Measurements from ENCODE around the gene ANAPC7.
"Not testable (repeated sequence)": the region's sequence is repeated elsewhere in the genome, so short reads cannot be mapped to it uniquely, and the experiment has no call there.

ANAPC7 gene, protein sequence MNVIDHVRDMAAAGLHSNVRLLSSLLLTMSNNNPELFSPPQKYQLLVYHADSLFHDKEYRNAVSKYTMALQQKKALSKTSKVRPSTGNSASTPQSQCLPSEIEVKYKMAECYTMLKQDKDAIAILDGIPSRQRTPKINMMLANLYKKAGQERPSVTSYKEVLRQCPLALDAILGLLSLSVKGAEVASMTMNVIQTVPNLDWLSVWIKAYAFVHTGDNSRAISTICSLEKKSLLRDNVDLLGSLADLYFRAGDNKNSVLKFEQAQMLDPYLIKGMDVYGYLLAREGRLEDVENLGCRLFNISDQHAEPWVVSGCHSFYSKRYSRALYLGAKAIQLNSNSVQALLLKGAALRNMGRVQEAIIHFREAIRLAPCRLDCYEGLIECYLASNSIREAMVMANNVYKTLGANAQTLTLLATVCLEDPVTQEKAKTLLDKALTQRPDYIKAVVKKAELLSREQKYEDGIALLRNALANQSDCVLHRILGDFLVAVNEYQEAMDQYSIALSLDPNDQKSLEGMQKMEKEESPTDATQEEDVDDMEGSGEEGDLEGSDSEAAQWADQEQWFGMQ

DNA sequence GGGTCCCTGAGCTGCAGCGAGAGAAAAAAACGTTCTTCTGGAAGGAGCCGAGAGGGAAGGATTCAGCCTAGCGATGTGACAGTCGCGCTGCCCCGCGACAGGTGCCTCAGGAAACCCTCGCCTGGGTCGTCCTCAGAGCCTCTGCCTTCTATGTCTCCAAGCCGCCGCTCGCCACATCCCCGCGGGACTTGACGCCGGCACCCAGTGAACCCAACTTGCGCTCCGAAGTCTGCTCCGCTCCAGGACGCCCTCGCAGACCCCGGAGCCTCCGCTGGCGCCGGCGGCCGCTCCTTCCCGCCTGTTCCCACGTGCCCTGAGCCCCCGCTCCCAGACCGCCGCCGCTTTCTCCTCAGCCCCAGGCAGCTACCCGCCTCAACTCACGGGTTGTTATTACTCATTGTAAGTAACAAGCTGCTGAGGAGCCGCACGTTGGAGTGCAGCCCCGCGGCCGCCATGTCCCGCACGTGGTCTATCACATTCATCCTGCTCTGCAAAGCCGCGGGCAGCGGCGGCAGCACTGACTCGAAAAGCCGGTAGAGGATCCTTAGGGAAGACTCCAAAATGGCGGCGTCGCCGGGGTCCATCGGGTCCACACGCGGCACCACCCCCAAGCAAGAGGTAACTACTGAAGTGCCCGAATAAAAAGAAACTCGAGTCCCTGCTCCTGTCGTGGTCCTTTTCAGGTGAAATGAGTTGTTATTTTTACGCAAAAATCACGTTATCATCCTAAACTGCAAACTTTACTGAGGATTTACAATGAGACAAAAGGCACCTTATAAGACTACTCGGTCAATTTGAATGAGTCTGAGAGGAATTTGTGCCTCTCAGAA, at the start of gene ANAPC7:
Gene ANAPC7 (minus strand): TSS at position 563 of the 830 bp plus-strand sequence. CDS start 81 bp downstream, at position 482.
- H3K4me1 Mint-ChIP-seq: peaks cover 21% of the 10 kb centered on the region
- peak within 1 kb of the TSS; percentile 98 to 99 for H3K4me3 Mint-ChIP-seq
- H3K27me3 Mint-ChIP-seq: no peaks in the 10 kb centered on the region
- ATAC-seq: peak; percentile 95
- peak within 1 kb of the TSS; percentile 99 to 100 for H3K27ac Mint-ChIP-seq
- DNase-seq: peak; percentile 85 to 89
- H3K9me3 Mint-ChIP-seq: no peaks in the 10 kb centered on the region

DNA sequence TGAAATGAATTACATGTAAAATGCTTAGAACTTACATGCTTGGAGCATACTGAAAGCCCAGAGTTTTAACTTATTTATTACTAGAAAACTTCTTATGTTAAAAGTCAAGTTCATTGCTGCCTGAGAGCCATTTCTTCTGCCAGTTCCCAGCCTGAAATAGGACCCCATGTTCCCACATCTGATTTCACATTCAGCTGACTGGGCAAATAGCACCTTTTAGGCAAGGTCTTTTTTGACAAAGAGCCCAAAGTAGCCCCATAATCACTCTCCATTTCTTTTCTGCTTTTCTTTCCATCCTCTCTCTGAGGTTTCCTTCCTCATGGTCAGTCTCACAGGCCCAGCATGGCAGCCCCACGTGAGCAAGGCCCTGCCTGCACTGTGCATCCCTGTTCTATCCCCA, 47.8 kb upstream of the ANAPC7 start:
- no peaks in the 10 kb centered on the region for H3K9me3 Mint-ChIP-seq
- ATAC-seq (no peak), DNase-seq (no peak)
- H3K4me3 Mint-ChIP-seq: no peak overlapping the region
- no peaks in the 10 kb centered on the region for H3K27me3 Mint-ChIP-seq
- peak overlapping the region; percentile 5 to 86 for H3K27ac Mint-ChIP-seq
- H3K4me1 Mint-ChIP-seq: peaks cover 36% of the 10 kb centered on the region

DNA sequence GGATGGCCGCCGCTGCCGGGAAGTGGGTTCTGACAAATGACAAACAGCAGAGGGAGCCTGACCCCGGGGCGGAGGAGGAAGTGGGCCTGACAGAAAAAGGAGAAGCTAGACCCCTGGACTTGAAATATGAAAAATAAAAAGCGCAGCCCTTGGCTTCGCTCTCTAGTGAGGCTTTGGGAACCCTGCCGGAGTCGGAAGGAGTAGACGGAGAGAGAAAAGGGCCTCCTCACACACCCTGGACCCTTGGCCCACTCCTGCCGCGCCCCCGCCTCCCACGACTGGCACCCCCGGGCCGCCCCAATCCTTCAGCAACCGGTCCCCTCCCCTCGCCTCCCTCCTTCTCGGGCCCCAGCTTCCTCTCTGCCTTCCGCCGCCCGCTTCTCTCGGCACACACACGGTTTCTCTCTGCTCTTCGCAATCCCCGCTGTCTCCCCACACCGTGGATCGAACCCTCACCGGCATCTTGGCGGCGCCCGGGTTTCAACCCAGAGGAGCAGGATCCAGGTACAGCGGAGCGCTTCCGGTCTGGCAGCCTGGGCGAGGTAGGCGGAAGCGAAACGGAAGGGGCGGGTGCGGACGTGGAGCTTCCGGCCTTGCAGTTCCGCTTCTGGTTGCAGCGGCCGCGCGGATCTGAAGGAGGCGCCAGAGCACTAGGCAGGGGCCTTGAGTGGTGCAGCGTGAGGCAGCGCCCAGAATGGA, 46.4 kb upstream of the ANAPC7 start, which contains the start of gene ARPC3:
Gene ARPC3 (minus strand): TSS at position 539 of the 699 bp plus-strand sequence. CDS start 77 bp downstream, at position 462.
- Mint-ChIP-seq H3K4me1 (peaks cover 43% of the 10 kb centered on the region), H3K27me3 (no peaks in the 10 kb centered on the region), H3K27ac (peak within 1 kb of the TSS; percentile 100), H3K9me3 (no peaks in the 10 kb centered on the region), H3K4me3 (peak within 1 kb of the TSS; percentile 97 to 100)
- ATAC-seq: peak; percentile 99
- DNase-seq: peak; percentile 92 to 96

DNA sequence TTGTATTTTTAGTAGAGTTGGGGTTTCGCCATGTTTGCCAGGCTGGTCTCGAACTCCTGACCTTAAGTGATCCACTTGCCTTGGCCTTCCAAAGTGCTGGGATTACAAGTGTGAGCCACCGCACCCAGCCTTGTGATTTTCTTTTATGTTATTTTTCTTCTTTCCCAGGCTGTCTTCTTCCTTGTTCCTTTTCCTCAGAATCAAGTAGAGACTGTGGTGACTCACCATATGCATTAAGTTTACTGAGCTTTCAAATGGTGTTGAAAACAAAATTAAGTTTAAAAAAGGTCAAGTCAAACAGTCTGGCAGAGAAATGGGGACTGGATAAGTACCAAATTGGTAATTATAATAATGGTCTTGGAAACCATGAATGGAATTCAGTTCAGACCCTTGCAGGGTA, 40.9 kb upstream of the ANAPC7 start:
- no peaks in the 10 kb centered on the region for H3K27me3 Mint-ChIP-seq
- H3K4me3 Mint-ChIP-seq: no peak overlapping the region
- H3K27ac Mint-ChIP-seq: no peak overlapping the region
- peaks cover 38% of the 10 kb centered on the region for H3K4me1 Mint-ChIP-seq
- DNase-seq: no peak
- no peaks in the 10 kb centered on the region for H3K9me3 Mint-ChIP-seq
- no peak for ATAC-seq

DNA sequence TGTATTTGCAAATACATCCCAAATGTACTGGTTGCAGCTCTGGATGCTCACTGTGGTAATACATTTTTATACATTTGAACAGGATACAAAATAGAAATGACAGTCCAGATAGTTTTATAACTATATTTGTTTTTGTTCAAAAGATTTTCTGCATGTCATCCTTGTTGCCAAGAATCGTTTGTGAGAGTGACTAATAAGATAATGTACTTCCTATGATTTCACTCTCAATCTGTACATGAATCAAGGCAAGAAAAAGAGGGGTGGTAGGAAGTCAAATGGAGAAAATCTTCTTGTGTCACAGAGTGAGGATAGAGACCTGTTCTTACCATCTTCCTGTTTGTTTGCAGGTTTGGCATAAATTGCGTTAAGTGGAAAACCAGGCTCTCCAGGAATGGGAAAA, 32.7 kb upstream of the ANAPC7 start:
- H3K4me3 Mint-ChIP-seq: no peak overlapping the region
- no peaks in the 10 kb centered on the region for H3K9me3 Mint-ChIP-seq
- DNase-seq (no peak), ATAC-seq (no peak)
- H3K27me3 Mint-ChIP-seq: no peaks in the 10 kb centered on the region
- no peak overlapping the region for H3K27ac Mint-ChIP-seq
- H3K4me1 Mint-ChIP-seq: peaks cover 4% of the 10 kb centered on the region

DNA sequence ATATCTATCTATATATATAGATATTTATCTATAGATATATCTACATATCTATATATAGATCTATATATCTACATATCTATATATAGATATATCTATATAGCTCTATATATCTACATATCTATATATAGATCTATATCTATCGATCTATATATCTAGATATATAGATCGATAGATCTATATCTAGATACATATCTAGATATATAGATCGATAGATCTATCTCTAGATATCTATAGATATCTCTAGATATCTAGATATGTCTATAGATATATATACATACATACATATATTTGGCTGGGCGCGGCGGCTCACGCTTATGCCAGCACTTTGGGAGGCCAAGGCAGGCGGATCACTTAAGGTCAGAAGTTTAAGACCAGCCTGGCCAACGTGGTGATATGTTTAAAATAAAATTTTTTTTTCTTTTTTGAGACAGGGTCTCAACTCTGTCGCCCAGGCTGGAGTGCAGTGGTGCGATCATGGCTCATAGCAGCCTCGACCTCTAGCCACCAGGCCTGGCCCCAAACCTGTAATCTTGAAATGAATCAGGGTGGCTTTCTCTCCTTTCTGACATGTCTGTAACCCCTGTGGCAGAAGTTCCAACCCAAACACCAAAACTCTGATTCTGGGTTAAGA, 28.6 kb upstream of the ANAPC7 start:
- Mint-ChIP-seq H3K27me3 (no peaks in the 10 kb centered on the region), H3K9me3 (no peaks in the 10 kb centered on the region), H3K4me3 (no peak overlapping the region), H3K27ac (no peak overlapping the region), H3K4me1 (peaks cover 5% of the 10 kb centered on the region)
- DNase-seq (peak; percentile 3 to 46), ATAC-seq (peak; percentile 67)

DNA sequence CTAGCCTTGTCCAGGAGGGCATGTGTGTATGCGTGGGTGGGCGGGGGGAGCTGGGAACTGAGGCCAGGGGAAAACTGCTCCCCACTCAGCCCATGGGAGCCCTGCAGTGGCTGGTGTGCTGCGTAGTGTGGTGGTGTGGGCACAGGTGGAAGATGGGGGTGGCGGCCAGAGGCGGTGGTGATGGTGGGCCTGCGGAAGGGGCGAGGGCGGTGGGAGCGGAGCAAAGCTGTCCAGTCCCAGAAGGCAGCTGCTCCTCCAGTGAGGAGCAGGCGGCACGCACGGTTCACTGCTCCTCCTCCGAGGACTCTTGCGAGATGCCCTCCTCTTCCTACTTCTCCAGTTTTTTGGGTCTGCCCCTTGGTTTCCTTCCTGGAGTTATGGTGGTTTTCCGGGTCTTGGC, 26.2 kb upstream of the ANAPC7 start:
- not testable (repeated sequence) for H3K27me3 Mint-ChIP-seq, H3K27ac Mint-ChIP-seq, H3K9me3 Mint-ChIP-seq, H3K4me1 Mint-ChIP-seq, H3K4me3 Mint-ChIP-seq, ATAC-seq, DNase-seq

DNA sequence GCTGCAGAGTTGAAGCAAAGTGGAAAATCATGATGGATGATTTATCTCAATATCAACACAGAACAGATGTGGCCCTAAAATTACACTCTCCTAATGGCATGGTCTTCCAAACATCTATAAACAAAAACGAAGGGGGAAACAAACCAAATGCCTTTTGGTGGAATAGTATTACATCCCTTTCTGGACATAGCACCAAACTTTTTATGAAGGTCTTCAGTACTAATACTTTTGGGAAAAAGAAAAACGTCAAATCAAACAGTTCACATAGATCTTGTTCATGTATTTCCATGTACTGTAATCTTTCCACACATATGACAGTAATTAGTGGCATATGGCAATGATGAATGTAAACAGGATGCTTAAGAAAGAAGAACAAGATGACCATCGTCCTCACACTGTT, 22.9 kb upstream of the ANAPC7 start:
- Mint-ChIP-seq H3K4me1 (peaks cover 2% of the 10 kb centered on the region), H3K27ac (no peak overlapping the region), H3K27me3 (no peaks in the 10 kb centered on the region), H3K4me3 (no peak overlapping the region), H3K9me3 (no peaks in the 10 kb centered on the region)
- no peak for ATAC-seq
- DNase-seq: no peak

DNA sequence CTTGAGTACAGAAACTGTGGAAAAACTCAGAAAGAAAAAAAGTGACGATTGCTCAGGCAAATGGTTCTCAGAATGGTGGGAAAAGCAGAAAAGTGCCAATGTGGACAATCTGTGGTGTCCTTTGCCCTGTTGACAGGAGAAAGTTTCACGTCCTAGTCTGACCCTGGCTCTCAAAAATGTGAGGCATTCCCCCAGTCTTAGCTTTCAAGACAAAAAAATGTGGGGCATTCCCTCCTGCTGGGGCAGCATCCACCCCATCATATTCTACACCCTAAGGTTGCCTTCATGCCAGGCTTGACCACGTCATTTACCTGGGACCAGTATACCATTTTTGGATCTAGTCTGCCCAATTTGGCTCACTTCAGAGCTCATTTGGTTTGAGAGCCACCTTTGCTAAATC, 20.7 kb upstream of the ANAPC7 start:
- ATAC-seq (no peak), DNase-seq (no peak)
- Mint-ChIP-seq H3K9me3 (no peaks in the 10 kb centered on the region), H3K27ac (peak overlapping the region in 1 of 2 donors; percentile 72), H3K27me3 (no peaks in the 10 kb centered on the region), H3K4me3 (no peak overlapping the region), H3K4me1 (no peaks in the 10 kb centered on the region)

DNA sequence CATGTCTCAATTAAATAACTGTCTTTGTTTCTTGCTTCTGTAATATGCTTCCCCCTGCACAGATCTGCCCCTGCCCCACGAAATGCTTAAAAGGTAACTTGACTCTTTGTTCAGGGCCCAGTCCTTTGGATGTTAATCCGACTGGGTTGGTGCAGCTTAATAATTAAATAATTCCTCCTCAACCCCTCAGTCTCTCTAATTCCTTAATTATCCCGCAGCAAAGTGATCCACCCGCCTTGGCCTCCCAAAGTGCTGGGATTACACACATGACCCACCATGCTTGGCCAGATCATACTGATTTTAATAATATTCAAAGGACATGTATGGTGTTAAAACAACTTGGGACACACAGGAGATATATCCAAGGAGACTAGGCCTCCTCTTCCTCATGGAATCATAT, 18.2 kb upstream of the ANAPC7 start:
- Mint-ChIP-seq H3K4me1 (no peaks in the 10 kb centered on the region), H3K4me3 (no peak overlapping the region), H3K27ac (no peak overlapping the region), H3K9me3 (no peaks in the 10 kb centered on the region), H3K27me3 (no peaks in the 10 kb centered on the region)
- DNase-seq (no peak), ATAC-seq (no peak)

DNA sequence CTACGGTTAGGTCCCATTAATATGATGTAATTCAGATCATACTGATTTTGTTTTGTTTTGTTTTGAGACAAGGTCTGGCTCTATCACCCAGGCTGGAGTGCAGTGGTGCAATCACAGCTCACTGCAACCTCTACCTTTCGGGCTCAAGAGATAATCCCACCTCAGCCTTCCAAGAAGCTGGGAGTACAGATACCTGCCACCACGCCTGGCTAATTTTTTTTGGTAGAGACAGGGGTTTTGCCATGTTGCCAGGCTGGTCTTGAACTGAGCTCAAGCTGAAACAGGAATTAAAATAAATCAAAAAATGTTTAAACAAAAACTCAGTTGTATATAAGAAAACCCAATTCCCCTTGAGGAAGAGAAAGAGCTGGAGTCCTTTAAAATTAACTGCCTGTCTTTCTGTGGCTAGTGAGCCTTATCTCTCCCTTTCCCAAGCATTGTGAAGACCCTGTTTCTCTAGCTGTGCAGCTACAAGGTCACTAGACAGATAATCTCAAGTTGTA, 17.7 kb upstream of the ANAPC7 start:
- no peaks in the 10 kb centered on the region for H3K27me3 Mint-ChIP-seq
- no peak overlapping the region for H3K4me3 Mint-ChIP-seq
- H3K9me3 Mint-ChIP-seq: no peaks in the 10 kb centered on the region
- no peak overlapping the region for H3K27ac Mint-ChIP-seq
- ATAC-seq: no peak
- H3K4me1 Mint-ChIP-seq: no peaks in the 10 kb centered on the region
- no peak for DNase-seq

DNA sequence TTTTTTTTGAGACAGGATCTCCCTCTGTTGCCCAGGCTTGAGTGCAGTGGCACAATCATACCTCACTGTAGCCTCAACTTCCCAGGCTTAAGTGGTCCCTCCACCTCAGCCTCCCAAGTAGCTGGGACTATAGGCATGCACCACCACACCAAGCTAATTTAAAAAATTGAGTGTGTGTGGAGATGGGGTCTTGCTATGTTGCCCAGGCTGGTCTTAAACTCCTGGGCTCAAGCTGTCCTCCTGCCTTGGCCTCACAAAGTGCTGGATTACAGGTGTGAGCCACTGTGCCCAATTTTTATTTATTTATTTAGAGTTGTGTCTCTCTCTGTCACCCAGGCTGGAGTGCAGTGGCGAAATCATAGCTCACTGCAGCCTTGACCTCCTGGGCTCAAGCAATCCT, 17.1 kb upstream of the ANAPC7 start:
- H3K27me3 Mint-ChIP-seq, H3K4me1 Mint-ChIP-seq, H3K9me3 Mint-ChIP-seq, ATAC-seq, DNase-seq, H3K27ac Mint-ChIP-seq, H3K4me3 Mint-ChIP-seq: not testable (repeated sequence)

DNA sequence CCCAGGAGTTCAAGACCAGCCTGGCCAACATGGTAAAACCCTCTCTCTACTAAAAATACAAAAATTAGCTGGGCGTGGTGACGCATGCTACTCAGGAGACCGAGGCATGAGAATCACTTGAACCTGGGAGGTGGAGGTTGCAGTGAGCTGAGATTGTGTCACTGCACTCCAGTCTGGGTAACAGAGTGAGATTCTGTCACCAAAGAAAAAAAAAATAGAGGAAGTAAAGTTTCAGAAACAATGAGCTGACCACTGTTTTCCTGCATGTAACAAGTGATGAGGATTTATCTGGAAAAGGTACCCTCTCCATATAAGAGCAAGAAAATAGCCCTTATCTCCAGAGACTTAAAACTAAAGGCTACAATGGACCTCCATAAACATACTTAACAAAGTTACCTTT, 13.6 kb upstream of the ANAPC7 start:
- H3K9me3 Mint-ChIP-seq, H3K27ac Mint-ChIP-seq, H3K4me1 Mint-ChIP-seq, ATAC-seq, H3K27me3 Mint-ChIP-seq, DNase-seq, H3K4me3 Mint-ChIP-seq: not testable (repeated sequence)

DNA sequence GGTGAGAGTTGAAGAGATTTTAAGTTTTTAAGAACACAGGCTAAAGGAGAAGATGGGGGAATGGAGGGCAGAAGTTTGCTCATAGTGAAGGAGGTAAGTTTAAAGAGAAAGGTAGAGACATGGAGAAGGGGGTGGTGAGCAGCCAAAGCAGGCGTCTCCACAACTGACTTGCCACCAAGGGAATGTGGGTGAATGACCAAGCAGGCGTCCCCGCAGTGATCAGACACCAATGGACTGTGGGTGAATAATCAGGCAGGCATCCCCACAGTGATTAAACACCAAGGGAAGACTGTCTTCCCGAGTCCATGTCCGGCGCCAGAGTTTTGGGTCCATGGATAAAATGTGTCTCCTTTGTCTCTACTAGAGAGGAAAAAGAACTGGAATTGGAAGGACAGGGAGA, 6.6 kb upstream of the ANAPC7 start:
- H3K27ac Mint-ChIP-seq, ATAC-seq, H3K27me3 Mint-ChIP-seq: not testable (repeated sequence)

More for the DNA sequence above, 6.6 kb upstream of the ANAPC7 start:
- H3K9me3 Mint-ChIP-seq, H3K4me1 Mint-ChIP-seq, H3K4me3 Mint-ChIP-seq, DNase-seq: not testable (repeated sequence)
